Astrocyte of the hippocampus (primary cell): ENCODE data around the gene SYNDIG1.

ENCODE experiments used
- DNase-seq: peaks from one replicate; pipeline ENCODE4 v3.0.0; 2011; ENCODE audit warnings: low read depth, low spot score

SYNDIG1 gene

GRCh38 chr20:24654425-24654824 lies 185.0 kb downstream of the SYNDIG1 start:
- no peak for DNase-seq

GRCh38 chr20:24656391-24656790 lies 187.0 kb downstream of the SYNDIG1 start:
- no peak for DNase-seq

- peak; percentile 73 for DNase-seq
Measured at GRCh38 chr20:24657196-24657595, 187.8 kb downstream of the SYNDIG1 start.

- peak; percentile 51 for DNase-seq
Measured at GRCh38 chr20:24657878-24658620, 188.6 kb downstream of the SYNDIG1 start.

GRCh38 chr20:24658920-24659660 lies 189.7 kb downstream of the SYNDIG1 start:
- DNase-seq = no peak

GRCh38 chr20:24659835-24660234 lies 190.4 kb downstream of the SYNDIG1 start:
- no peak for DNase-seq

GRCh38 chr20:24660651-24661050 lies 191.2 kb downstream of the SYNDIG1 start:
- DNase-seq = no peak

GRCh38 chr20:24661255-24661654 lies 191.8 kb downstream of the SYNDIG1 start:
- no peak for DNase-seq

GRCh38 chr20:24662322-24662721 lies 192.9 kb downstream of the SYNDIG1 start:
- DNase-seq = no peak

GRCh38 chr20:24662752-24663365 lies 193.4 kb downstream of the SYNDIG1 start:
- DNase-seq = no peak

GRCh38 chr20:24663496-24663895 lies 194.1 kb downstream of the SYNDIG1 start:
- no peak for DNase-seq

- no peak for DNase-seq
Measured at GRCh38 chr20:24664266-24664986, 195.0 kb downstream of the SYNDIG1 start.

GRCh38 chr20:24665196-24665595 lies 195.8 kb downstream of the SYNDIG1 start:
- no peak for DNase-seq

GRCh38 chr20:24665741-24666191 lies 196.3 kb downstream of the SYNDIG1 start:
- DNase-seq = no peak

GRCh38 chr20:24667689-24668383 lies 198.4 kb downstream of the SYNDIG1 start:
- DNase-seq = no peak

GRCh38 chr20:24668384-24668702 lies 198.9 kb downstream of the SYNDIG1 start:
- DNase-seq = no peak

- no peak for DNase-seq
Measured at GRCh38 chr20:24668791-24669190, 199.4 kb downstream of the SYNDIG1 start.

- no peak for DNase-seq
Measured at GRCh38 chr20:24669701-24670100, 200.3 kb downstream of the SYNDIG1 start.

GRCh38 chr20:24670341-24670872 lies 201.0 kb downstream of the SYNDIG1 start:
- DNase-seq = no peak

- no peak for DNase-seq
Measured at GRCh38 chr20:24670981-24671380, 201.6 kb downstream of the SYNDIG1 start.
